Stimulated activated CD4-positive, alpha-beta T cell treated with anti-CD3 and anti-CD28 coated beads, Interleukin-4, amount 100 ng/mL, for 1 hour (primary cell): ENCODE data around the gene MTLN.
"Not testable (repeated sequence)": the region's sequence is repeated elsewhere in the genome, so short reads cannot be mapped to it uniquely, and the experiment has no call there.

Experiments used
- DNase-seq: peaks from one replicate; pipeline ENCODE4 v3.0.0-alpha.2; 2020

The MTLN gene

GRCh38 chr2:110198016-110198415, 14.3 kb downstream of the MTLN start:
- no peak for DNase-seq

DNA sequence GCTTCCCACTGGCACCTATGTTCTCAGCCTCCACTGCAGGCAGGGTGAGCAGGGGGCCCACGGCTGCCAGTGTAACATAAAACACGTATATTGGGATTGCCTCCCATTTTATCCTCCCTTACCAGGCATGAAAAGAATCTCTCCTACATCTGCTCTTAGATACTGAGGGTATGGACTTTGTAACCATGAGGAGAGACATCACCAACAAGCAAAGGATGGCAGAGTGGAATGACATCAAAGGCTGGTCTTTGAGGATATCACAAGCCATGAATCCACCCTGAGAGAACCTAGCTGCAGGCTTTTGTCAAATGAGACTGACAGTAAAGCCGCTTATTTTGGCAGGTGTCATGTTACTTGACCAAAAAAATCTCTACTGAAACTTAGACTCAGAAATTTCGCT, 14.9 kb downstream of the MTLN start:
- DNase-seq: no peak

GRCh38 chr2:110190169-110190568, 22.2 kb downstream of the MTLN start:
- DNase-seq: not testable (repeated sequence)

- no peak for DNase-seq
Observed at GRCh38 chr2:110182449-110182848, 29.9 kb downstream of the MTLN start.

DNA sequence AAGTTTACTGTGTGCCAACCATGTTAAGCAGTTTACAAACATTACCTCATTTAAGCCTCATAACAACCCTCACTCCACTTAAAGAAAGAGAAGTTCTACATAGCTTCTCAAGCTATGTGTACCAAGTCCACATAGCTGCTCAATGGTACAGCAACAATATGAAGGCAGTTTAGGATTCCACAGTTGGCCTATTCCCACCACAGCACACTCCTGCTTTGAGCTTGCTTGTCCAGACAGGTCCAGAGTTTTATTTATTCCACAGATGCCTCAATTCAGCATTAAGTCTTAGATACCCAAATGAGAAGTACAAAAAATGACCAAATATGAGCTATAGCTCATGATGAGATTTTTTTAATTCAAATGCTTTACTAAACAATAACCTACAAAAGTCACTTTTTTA, 32.3 kb downstream of the MTLN start:
- DNase-seq: no peak

DNA sequence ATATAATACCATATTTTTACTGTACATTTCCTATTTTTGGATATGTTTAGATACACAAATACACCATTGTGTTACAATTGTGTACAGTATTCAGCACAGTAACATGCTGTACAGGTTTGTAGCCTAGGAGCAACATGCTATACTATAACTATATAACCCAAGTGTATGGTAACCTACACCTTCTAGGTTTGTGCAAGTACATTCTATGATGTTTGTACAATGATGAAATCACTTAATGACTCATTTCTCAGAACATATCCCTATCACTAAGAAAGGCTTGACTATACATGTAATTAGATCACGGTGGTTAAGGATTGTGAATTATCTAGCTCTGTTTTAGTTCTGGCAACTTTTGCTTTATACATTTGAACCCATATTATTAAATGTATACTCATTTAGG, 38.8 kb downstream of the MTLN start:
- DNase-seq: no peak

DNA sequence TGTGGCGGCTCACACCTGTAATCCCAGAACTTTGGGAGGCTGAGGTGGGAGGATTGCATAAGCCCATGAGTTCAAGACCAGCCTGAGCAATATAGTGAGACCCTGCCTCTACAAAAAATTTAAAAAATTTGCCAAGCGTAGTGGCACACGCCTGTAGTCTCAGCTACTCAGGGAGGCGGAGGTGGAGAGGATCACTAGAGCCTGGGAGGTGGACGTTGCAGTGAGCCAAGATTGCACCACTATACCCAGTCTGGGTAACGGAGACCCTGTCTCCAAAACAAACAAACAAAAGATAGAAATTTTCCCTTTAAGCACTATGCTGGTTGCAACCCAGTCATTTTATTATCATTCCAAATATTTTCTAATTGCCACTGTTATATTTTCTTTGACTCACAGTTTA, 39.8 kb downstream of the MTLN start:
- no peak for DNase-seq

- DNase-seq: no peak
Observed at GRCh38 chr2:110170102-110170501, 42.2 kb downstream of the MTLN start.

- no peak for DNase-seq
Observed at GRCh38 chr2:110167326-110168000, 44.9 kb downstream of the MTLN start.

- no peak for DNase-seq
Observed at GRCh38 chr2:110166266-110166665, 46.1 kb downstream of the MTLN start.
